ENCODE measurements around the gene OGFOD3.

- TF ChIP-seq POLR2AphosphoS5 (IDR thresholded peaks at IDR 0.05) (no peak), CTCF (IDR thresholded peaks at IDR 0.05) (no peak), POLR2A (IDR thresholded peaks at IDR 0.05) (no peak)
Measured at GRCh38 chr17:82400830-82401229, 17.6 kb downstream of the OGFOD3 start.
